HG03378 (cell line): ENCODE data around the gene LILRB2.
"Not testable (repeated sequence)": the region's sequence is repeated elsewhere in the genome, so short reads cannot be mapped to it uniquely, and the experiment has no call there.

Source experiments
- ATAC-seq: cut with Tn5 transposase; IDR thresholded peaks from one replicate; pipeline ENCODE4 v1.9.1; 2021; ENCODE audit warnings: mild to moderate bottlenecking, moderate library complexity; ENCODE audit not compliant: unreplicated experiment

Gene LILRB2

GRCh38 chr19:54245936-54246335 lies 35.0 kb downstream of the LILRB2 start:
- no peak for ATAC-seq

- ATAC-seq = not testable (repeated sequence)
Observed at GRCh38 chr19:54243809-54244208, 37.1 kb downstream of the LILRB2 start.

DNA sequence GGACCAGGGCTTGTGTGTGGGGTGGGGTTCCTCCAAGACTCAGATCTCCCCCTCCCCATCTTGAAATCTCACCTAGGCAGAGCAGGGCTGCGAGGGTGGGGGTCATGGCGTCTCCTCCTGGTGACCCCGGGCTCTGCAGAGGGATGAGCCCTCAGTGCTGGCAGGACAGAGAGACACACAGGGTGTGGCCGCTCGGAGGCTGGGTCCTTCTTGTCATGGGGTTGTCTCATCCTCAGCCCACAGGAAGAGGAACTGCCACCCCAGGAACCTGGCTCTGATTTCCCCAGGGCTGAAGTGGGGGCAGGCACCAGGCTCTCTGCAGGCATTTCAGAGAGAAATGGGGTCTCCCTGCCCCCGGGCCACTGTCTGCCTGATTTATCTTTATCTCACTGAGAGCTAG lies 38.3 kb downstream of the LILRB2 start, which contains the start of gene LILRA6:
LILRA6 (minus strand) TSS at position 145 of the 400 bp plus-strand sequence.
- not testable (repeated sequence) for ATAC-seq

DNA sequence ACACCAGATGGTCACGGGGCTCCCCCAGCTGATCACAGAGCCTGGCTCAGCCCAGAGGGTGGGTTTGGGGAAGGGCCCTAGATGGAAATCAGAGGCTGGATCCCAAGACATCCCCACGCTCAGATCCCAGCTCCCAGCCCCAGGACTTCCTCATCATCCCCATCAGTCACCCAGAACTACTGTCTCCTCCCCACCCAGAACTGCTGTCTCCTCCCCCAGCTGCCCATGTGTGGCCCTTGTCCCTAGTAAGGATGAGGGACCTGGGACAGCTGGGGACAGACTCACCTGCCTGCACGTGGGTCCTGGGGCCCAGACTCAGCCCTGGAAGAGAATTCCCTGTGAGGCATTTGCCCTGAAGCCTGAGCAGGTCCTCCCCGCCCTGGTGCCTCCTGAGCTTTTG lies 38.7 kb downstream of the LILRB2 start:
- not testable (repeated sequence) for ATAC-seq

DNA sequence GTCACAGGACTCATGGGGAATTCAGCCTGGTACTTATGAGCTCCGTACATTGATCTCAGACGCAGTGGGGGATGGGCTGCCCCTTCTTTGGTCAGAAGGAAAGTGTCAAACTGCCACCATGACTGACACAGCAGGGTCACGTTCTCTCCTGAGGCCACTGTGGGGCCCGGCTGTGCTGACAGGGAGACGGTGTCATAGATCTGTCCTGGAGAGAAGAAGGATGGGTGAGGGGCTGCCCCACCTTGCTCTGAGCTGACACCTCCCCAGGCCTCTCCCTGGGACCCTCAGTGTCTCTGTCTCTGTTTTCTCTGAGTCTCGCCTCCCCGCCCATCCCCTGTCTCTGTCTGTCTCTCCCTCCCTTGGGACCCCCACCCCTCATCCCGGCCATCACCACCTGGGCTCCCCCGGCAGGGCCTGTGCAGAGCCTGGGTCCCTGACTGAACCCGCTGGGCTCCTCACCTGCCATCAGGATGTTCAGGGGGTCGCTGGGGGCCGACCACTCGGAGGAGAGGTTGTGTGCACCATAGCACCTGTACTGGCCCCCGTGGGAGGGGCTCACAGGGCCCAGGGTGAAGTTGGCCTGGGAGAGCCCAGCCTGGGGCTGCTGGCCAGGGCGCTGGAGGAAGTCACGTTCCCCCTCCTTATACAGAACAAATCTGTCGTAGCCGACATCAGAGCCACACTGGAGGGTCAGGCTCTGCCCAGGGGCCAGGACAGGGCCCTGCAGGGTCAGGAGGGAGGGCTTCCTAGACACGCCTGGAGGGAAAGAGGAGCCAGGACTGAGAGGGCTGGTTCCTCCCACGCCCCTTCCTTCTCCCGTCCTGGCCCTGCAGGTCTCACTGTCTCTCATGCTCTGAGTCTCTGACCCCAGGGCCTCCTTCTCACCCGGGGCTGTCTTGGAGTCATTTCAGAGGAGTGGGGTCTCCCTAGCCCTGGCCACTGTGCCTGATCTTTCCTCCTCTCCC lies 40.3 kb downstream of the LILRB2 start:
- ATAC-seq = not testable (repeated sequence)

GRCh38 chr19:54239491-54240371 lies 41.2 kb downstream of the LILRB2 start:
- not testable (repeated sequence) for ATAC-seq

- no peak for ATAC-seq
Observed at GRCh38 chr19:54233941-54234340, 47.0 kb downstream of the LILRB2 start.

GRCh38 chr19:54231077-54231931 lies 49.6 kb downstream of the LILRB2 start:
- no peak for ATAC-seq

GRCh38 chr19:54230031-54230430 lies 50.9 kb downstream of the LILRB2 start:
- ATAC-seq = no peak

GRCh38 chr19:54229146-54229545 lies 51.8 kb downstream of the LILRB2 start:
- ATAC-seq = no peak

DNA sequence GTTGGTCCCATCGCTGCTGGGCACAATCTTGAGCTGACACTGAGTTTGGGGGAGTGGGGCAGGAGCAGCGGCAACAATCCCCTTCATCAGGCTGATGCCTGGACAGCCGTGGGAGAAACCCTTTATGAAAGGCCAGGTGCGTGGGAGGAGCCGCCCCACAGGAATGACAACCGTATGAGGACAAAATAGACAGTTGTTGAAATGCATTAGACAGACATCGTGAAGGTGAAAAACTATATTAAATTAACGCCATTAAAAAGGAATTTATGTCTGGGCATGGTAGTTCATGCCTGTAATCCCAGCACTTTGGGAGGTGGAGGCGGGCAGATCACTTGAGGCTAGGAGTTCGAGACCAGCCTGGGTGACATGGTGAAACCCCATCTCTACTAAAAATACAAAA lies 56.3 kb downstream of the LILRB2 start:
- ATAC-seq = not testable (repeated sequence)

GRCh38 chr19:54223937-54224281 lies 57.0 kb downstream of the LILRB2 start:
- not testable (repeated sequence) for ATAC-seq
